Stimulated activated CD8-positive, alpha-beta memory T cell treated with anti-CD3 and anti-CD28 coated beads, Interleukin-15, amount 100 ng/mL, for 1 hour (primary cell): ENCODE data around the gene NRROS.
"Not testable (repeated sequence)": the region's sequence is repeated elsewhere in the genome, so short reads cannot be mapped to it uniquely, and the experiment has no call there.

Source experiments
- DNase-seq: peaks from one replicate; pipeline ENCODE4 v3.0.0-alpha.2; 2020; ENCODE audit warnings: low read depth

NRROS gene

DNA sequence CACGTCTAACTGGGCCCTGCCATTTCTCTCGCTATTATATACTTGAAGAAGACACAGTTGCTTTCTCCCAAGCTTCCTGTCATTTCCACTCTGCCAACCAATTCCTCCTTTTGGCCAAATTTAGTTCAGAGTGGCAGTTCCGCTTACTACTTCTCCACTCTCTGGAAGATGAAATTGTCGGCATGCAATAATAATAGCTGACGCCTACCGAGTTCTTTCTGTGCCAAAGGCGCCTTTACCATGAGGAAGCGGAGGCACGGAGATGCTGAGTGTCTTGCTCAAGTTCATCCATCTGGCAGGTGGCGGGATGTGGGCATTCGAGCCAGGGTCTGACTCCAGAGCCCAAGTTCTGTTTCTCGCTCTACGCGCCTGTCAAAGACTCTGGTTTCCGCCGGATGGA is 14.6 kb upstream of the NRROS start:
- no peak for DNase-seq

GRCh38 chr3:196625331-196625730 is 14.2 kb upstream of the NRROS start:
- no peak for DNase-seq

- DNase-seq = no peak
These were observed 11.6 kb upstream of the NRROS start for GRCh38 chr3:196627918-196628231.

DNA sequence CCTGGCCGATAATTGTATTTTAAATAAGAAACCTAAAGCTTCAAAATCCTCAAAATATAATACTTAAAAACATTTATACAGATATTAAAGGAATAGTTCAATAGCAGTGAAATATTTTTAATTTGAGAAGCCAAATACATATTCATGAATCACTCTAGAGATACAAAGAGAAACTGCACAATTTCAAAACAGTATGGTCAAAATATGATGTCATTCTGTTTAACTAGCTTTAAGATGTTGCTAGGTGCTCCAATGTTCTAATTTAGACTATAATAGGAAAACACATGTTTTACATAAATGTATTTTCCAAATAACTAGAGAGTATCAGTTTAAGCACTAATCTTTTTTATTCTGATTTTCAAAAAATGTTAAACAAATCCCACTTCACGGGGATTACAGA is 10.3 kb upstream of the NRROS start:
- no peak for DNase-seq

- DNase-seq = no peak
These were observed 7.8 kb upstream of the NRROS start for GRCh38 chr3:196631682-196632045.

DNA sequence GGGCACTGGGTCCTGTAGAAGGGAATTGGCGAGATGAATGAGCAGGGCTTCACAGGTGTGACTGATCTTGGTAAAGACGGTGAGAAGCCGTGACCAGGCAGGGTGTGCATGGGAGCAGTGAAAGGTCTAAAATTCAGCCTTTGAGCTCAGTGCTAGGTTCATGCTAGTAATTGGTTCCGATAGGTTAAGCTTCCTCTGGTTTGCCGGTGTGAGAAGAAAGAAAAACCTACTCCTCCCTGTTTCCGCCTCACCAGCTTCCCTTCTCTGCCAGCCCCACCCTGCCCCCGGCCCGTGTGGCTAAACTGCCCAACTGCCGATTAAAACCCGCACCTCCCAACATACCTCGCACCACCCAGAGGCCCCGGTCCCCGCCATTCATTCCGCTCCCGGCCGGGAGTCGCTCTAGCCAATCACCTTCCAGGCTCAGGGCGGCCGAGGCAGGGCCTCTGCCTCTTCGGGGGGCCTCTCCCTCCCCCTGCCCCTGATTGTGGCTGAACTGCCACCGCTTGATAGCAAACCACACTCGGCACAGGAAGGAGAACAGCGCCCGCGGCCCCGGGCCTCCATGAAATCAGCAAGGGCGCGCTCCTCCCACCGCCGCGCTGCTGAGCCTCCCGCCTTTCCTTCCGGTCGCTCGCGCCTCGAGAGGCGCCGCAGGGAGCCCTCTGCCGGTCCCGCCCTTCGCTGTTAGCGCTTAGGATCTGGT is 7.3 kb upstream of the NRROS start:
- peak; percentile 73 for DNase-seq

DNA sequence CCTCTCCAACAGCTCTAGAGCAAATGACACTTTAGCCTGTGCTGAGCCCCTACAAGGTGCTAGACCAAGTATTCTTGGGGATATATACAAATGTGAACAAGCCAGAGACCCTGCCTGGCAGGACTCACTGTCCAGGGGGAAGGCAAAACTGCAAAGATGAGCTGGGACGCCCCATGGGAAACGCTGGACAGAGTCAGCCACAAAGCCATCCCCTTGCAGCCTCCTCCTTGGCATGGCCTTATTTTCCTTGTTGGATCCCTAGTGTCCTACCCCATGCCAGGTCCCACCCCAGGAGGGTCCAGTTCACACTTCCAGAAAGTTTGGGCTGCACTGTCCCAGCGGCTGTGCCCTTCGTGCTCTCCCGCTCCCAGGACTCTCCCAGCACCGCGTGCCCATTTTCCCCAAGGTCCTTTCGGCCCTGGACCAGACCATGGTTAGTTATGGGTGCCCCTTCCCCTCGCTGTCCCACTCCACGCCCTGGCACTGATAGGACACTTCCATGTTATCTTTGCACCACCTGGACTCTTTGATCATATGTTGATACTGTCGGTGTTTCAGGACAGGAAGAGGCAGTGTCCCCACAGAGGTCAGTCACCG is 5.8 kb upstream of the NRROS start:
- DNase-seq = no peak

DNA sequence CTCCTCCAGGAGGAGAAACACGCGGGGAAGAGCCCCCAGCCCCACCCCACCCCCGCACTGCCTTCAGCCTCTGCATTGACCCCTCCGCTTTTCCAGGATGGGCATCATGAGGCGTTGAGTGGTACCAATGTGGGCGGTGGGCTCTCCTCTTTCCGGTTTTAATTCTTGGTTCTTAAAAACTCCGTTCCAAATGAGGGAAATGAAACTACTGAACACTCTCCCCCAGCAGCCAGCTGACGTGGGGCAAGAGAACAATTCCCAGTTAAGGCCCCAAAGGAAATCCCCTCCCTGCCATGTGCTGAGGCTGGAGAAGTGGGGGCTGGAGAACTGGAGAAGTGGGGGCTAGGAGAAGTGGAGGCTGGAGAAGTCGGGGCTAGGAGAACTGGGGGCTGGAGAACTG is 5.3 kb upstream of the NRROS start:
- no peak for DNase-seq

GRCh38 chr3:196634829-196635228 is 4.7 kb upstream of the NRROS start:
- no peak for DNase-seq

DNA sequence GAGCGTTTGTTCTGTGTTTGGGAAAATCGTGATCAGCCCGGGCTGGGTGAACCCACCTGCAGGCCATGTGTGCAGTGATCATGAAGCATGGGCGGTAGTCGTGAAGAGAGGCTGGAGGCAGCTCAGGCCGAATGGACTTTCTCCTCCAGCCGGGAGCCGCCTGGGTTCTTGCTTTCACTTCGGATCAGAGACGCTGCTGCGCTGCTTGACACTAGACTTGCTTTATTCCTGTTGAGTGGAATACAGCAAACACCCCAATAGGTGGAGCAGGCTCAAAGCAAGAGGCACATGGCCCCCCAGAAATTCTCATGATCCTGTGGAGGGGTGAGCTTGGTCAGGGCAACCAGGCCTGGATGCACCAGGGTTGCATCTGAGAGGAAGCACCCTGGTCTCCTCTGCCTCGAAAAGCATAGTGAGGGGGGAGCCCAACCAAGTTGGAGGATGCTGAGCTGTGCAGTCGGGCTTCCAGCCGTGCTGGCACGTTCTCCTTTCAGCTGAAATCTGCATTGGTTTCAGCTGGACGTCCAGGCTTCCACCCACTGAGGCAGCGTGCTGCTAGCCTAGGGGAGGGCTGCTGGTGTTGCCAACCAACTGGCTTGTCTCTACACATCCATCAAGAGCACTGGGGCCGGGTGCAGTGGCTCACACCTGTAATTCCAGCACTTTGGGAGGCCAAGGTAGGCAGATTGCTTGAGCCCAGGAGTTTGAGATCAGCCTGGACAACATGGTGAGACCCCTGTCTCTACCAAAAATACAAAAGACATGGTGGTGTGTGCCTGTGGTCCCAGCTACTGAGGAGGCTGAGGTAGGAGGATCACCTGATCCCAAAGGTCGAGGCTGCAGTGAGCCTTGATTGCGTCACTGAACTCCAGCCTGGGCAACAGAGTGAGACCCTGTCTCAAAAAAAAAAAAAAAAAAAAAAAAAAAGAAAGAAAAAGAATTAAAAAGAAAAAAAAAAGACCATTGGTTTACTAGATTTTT is 2.8 kb upstream of the NRROS start:
- DNase-seq = no peak

DNA sequence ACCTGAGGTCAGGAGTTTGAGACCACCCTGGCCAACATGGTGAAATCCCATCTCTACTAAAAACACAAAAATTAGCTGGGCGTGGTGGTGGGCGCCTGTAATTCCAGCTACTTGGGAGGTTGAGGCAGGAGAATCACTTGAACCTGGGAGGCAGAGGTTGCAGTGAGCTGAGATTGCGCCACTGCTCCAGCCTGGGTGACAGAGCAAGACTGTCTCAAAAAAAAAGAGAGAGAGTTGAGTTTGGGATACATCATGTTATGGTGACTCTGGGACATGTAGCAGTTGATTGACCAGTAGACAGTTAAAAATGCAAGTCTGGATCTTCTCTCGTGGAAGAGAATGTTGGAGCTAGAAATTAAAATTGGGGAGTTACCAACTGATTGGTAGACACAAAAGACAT is 1.6 kb upstream of the NRROS start:
- not testable (repeated sequence) for DNase-seq

DNA sequence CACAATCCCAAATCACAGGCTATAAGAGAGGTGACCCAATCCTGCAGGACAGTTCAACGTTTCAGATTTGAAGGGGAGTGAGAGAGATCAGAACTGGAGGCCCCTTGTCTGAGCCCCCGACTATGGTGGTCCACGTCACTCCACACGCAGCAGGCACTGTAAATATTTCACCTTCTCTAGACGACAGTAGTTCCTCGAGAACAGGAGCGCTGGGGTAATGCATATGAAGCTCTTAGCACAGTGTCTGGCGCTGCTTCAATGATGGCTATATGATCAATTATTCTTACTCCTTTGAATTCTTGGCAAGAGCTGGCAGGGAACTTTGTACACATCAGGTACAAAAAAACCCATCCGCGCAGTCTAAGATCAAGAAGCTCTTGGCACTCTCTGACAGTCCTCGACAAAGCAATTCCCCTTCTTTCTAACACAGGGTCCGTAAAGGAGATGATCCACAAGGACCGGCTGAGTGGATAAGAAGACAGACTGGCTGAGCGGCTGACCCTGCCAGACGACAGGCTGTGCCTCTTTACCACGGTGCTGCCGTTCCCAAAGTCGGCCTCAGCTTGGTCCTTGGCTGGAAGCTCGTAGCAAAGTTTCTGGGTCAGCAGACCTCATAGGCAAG is 522 bp upstream of the NRROS start:
- DNase-seq = no peak

DNA sequence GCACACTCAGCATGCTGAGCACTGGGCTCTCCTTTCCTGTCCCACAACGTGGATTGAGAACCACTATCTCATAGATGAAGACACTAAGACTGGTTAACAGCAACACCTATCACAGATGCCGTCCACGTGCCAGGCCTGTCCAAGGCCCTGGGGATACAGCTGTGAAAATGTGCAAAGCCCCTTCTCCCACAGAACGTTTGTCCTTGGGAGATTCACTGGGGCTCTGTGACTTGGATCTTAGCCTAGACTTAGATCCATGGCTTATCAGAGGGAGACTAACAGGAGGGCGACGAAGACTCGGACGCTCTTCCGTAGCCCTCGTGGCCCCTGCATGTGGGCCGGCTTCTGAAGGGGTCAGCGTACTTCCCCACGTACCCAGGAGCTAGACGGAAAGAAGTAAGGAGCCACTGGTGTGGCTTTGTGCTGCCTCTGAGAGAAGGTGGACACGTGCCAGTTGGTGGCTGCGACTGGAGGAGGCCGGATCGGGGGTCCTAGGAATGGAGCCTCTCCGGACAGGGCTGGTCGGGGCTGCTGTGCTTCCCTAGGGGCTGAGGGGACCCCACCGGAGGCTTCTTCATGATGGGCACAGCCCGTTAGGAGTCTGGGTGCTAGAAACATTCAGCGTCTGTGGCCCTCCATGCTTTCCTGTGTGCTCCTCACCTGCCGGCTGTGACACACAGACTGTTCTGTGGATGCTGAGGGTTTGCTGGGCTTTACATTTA is 964 bp downstream of the NRROS start:
- no peak for DNase-seq

GRCh38 chr3:196641333-196642054 is 2.0 kb downstream of the NRROS start:
- DNase-seq = no peak

DNA sequence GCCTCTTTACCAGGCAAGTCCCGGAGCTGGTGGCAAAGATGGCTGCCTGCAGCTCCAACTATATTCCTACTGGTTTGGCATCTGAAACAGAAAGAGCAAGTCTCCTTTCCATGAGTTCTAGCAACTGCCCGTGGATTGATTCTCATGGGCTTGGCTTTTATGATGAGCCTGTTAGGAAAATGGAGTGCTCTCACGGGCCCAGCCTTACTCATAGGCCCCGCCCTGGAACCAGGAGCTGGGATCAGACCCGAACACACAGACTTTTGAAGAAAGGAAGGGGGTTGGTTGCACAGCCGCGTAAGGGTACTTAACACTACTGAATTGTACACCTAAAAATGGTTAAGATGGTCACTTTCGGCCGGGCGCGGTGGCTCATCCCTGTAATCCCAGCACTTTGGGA is 2.9 kb downstream of the NRROS start:
- no peak for DNase-seq

- DNase-seq = no peak
These were observed 3.8 kb downstream of the NRROS start for GRCh38 chr3:196643201-196643749.

DNA sequence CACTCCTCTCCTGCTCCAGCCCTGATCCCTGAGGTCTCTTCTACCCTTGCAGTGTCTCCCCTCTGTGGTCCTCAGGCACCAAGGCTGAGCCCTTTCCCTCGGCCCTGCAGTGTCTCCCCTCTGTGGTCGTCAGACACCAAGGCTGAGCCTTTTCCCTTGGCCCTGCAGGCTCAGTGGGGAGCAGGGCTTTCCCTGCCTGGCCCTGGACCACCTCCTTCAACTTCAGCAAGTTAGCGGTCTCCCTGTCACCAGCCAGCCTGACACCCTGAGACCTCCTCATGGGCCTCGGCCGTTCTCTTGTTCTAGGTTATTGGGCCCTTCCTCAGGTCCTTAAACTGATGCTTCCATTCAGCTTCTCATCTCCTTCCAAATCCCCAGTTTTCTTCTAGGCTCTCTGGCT is 4.3 kb downstream of the NRROS start:
- DNase-seq = no peak

DNA sequence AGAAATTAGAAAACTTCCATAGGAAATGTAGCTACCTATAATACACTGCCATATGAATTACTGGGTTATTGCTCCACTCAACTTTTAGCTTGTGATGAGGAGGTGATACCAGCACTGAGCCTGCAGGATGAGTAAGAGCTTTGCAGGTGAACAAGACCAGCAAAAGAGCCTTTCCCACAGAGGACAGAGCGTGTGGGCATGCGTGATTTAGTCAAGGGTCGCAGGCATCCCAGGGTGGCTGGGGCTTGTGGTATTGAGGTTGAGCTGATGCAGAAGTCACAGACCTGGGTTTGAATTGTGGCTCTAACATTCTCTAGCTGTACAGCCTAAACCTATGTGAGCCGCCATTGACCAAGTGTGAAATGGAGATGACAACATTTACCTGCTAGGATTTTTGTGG is 5.6 kb downstream of the NRROS start:
- DNase-seq = no peak

GRCh38 chr3:196645897-196646665 is 6.6 kb downstream of the NRROS start:
- DNase-seq = no peak

GRCh38 chr3:196646666-196647216 is 7.2 kb downstream of the NRROS start:
- DNase-seq = no peak
